NCI-H460 (cell line): ENCODE data around the gene FBXO34. TPM values are rescaled to one million over a fixed set of nuclear protein-coding genes. Genes with fewer than 3 reads are reported as not detected.
"Not testable (repeated sequence)": the region's sequence is repeated elsewhere in the genome, so short reads cannot be mapped to it uniquely, and the experiment has no call there.

Experiments used
- DNase-seq: peaks from one replicate; pipeline ENCODE4 v3.0.0-alpha.2; 2016; ENCODE audit warnings: low read depth; ENCODE audit errors: extremely low read depth
- total RNA-seq: library from RNA; depleted of rRNA; stranded (reverse); fragments of >200 nt; shearing (Covaris generic); gene quantifications from 2 replicates; pipeline ENCODE4 v1.2.3, GENCODE V29; 2014

The FBXO34 gene
- total RNA-seq, 1 experiment from 2014 or later, result 21.4 TPM

- DNase-seq, result no peak
These were observed 35.8 kb downstream of the FBXO34 start for GRCh38 chr14:55306938-55307589.

GRCh38 chr14:55309154-55309553 is 37.9 kb downstream of the FBXO34 start:
- no peak for DNase-seq

GRCh38 chr14:55309761-55310365 is 38.6 kb downstream of the FBXO34 start:
- DNase-seq, result no peak

GRCh38 chr14:55312379-55313030 is 41.3 kb downstream of the FBXO34 start:
- not testable (repeated sequence) for DNase-seq

- DNase-seq, result no peak
These were observed 42.3 kb downstream of the FBXO34 start for GRCh38 chr14:55313480-55313879.

- DNase-seq, result no peak
These were observed 43.2 kb downstream of the FBXO34 start for GRCh38 chr14:55314449-55314848.

- DNase-seq, result no peak
These were observed 45.3 kb downstream of the FBXO34 start for GRCh38 chr14:55316564-55316963.

- DNase-seq, result no peak
These were observed 46.5 kb downstream of the FBXO34 start for GRCh38 chr14:55317542-55318306.

GRCh38 chr14:55318694-55319093 is 47.5 kb downstream of the FBXO34 start:
- DNase-seq, result no peak

- DNase-seq, result no peak
These were observed 52.7 kb downstream of the FBXO34 start for GRCh38 chr14:55323910-55324309.

GRCh38 chr14:55324812-55325211 is 53.6 kb downstream of the FBXO34 start:
- no peak for DNase-seq

- no peak for DNase-seq
These were observed 56.0 kb downstream of the FBXO34 start for GRCh38 chr14:55327179-55327578.

GRCh38 chr14:55328317-55328716 is 57.1 kb downstream of the FBXO34 start:
- no peak for DNase-seq

- no peak for DNase-seq
These were observed 58.9 kb downstream of the FBXO34 start for GRCh38 chr14:55329999-55330710.

GRCh38 chr14:55332654-55333570 is 61.7 kb downstream of the FBXO34 start:
- no peak for DNase-seq

GRCh38 chr14:55333711-55334485 is 62.7 kb downstream of the FBXO34 start:
- no peak for DNase-seq

- no peak for DNase-seq
These were observed 64.9 kb downstream of the FBXO34 start for GRCh38 chr14:55336162-55336561.

- no peak for DNase-seq
These were observed 65.5 kb downstream of the FBXO34 start for GRCh38 chr14:55336691-55337090.

- DNase-seq, result no peak
These were observed 68.5 kb downstream of the FBXO34 start for GRCh38 chr14:55339770-55340169.
